A673 (cell line): Measurements from ENCODE around the gene SLC25A39.

Experiments used
- EZH2 ChIP-seq: fragments of 200-600 bp; sonication (generic); IDR thresholded peaks from 2 replicates; pipeline ENCODE4 v1.6.1; 2017; ENCODE audit warnings: borderline replicate concordance, low read depth, mild to moderate bottlenecking, mixed read lengths, antibody characterized with exemption, low read length; ENCODE audit not compliant: poor library complexity, severe bottlenecking
- TF ChIP-seq, protein P1 (sequence below): fragments of 300-800, 200-600 bp; sonication (generic); conservative IDR thresholded peaks from 2 replicates; pipeline ENCODE4 v1.5.1; 2017; ENCODE audit warnings: low read depth, mild to moderate bottlenecking, antibody characterized with exemption, low read length, moderate library complexity, mixed read lengths

DNA sequence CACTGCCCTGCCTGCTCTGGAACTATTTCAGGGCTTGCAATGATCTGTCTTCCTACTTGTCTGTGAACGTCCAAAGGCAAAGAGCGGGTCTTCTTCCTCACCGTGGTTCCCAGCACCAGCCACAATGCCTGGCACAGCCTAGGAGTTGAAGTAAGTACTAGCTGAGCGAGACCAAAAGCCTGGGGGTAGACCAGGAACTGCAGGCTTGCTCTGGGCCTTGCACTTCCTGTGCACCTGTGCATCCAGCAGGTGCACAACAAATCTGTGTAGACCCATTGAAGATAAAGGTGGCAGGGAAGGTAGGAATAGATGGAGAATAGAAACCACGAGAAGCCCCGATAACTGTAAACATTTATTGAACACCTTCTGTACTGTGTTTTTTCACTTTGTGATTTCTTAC lies 34.4 kb upstream of the SLC25A39 start:
- TF ChIP-seq, protein P1, sequence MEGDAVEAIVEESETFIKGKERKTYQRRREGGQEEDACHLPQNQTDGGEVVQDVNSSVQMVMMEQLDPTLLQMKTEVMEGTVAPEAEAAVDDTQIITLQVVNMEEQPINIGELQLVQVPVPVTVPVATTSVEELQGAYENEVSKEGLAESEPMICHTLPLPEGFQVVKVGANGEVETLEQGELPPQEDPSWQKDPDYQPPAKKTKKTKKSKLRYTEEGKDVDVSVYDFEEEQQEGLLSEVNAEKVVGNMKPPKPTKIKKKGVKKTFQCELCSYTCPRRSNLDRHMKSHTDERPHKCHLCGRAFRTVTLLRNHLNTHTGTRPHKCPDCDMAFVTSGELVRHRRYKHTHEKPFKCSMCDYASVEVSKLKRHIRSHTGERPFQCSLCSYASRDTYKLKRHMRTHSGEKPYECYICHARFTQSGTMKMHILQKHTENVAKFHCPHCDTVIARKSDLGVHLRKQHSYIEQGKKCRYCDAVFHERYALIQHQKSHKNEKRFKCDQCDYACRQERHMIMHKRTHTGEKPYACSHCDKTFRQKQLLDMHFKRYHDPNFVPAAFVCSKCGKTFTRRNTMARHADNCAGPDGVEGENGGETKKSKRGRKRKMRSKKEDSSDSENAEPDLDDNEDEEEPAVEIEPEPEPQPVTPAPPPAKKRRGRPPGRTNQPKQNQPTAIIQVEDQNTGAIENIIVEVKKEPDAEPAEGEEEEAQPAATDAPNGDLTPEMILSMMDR = no peak
- TF ChIP-seq EZH2 = no peak
